Activated T-cell treated with anti-CD3 and anti-CD28 coated beads for 24 hours (primary cell): ENCODE measurements around the gene LPO.

Experiments used
- DNase-seq: peaks from one replicate; pipeline ENCODE4 v3.0.0-alpha.2; 2020; ENCODE audit warnings: low read depth

Gene LPO

DNA sequence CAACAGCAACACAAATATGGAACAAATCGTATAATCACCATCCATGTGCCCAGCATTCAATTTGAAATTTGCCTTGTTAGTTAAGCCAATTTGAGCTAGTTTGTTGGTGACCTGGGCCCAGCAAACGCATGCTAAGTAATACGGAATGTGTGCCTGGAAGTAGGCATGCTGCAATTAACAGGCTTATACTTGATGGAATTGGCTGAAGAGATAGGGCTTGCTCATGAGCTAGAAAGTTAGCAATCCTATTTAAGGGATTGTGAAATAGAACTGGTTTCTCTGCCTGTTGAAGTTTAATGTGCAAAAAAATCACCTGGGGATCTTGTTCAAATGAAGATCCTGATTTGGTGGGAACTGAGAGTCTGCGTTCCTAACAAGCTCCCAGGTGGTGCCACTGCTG lies 8.5 kb upstream of the LPO start:
- DNase-seq, result no peak

DNA sequence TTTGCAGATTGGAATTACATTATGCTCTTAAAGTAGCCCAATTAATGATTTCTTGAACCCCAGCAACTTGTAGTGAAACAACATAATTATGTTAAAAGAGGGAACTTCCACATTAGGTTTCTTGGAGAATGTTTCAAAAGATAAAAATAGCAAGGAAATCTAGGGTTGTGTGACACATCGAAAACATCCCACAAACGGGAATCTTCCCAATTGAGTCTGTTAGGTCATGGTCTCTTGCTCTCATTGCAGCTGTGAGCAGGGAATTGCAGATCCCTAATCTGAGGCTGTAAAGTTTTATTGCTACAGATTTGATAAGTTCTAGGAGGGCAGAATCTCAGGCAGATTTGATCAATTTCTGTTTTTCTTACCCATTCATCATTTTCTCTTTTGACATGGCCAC lies 6.7 kb upstream of the LPO start:
- DNase-seq, result no peak

DNA sequence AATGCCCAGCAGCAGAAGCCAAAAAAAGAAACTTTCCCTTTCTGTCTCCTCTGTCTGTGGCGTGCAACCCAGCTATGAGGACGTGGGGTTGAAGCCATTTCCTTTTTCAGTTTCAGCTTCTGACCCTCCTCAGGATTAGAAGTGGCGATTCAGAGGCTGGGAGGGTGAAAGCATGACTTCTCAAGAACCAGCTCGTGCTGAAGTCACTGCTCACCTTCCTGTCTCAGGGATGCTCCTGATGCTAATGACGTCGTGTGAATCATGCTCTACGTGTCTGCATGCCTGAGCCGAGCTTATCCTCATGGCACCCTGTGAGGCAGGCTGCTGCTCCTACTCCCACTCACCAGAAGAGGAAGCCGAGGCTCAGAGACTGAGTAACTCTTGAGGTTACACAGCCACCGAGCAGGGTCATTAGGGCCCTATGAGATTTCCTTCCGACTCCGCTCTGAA lies 5.7 kb upstream of the LPO start:
- no peak for DNase-seq

DNA sequence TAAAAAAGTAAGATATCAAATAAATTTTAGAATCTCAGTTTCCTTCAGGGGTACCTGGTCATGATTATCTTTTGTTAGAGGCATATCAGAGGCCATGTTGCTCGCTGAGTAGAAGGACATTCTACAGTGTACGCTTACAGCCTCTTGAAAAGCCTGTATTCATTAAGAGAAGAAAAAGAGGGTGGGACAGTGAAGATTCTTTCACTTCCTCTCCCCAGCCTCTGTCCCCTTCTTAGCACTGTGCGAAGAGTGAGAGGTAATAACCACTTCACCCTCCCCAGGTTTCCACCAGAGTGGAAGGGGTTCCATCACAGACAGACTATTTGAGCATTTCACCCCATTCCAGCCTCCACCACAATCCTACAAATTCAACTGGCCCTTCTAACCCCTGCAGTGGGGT lies 4.8 kb upstream of the LPO start:
- no peak for DNase-seq

DNA sequence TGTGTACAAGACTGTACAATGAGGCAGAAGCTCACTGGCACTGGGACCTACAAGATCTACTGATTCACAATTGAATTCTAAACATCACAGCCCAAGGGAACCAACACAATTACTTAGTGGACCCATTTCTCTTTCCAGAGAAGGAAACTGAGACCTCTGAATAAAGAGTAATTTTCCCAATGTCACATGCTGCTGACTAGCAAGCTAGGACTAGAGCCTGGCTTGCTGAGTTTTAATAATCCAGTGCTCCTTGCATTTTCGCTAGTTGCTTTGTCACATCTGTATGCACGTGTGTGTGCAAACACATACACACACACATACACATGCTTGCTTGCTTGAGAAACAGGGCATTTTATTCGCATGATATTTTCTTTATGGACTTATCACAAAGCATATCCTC lies 3.9 kb upstream of the LPO start:
- no peak for DNase-seq

DNA sequence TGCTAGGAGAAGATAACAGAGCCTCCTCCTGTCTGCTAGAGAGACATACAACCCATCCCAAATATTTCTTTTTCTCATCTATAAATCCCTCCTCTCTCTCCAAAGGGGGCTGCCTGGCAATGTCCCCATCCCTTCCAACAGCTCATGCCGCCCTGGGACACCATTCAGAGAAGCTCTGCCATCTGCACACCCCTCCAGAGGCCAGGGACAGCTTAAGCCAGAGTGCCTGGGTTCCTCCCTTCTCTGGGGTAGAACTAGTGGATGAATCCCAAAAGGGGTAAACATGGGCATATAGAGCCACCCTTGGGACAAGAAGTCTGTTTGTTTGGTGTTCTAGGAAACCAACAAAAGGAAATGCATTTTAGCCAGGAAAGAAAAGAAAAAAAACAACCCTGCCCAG lies 2.6 kb upstream of the LPO start:
- DNase-seq, result no peak

DNA sequence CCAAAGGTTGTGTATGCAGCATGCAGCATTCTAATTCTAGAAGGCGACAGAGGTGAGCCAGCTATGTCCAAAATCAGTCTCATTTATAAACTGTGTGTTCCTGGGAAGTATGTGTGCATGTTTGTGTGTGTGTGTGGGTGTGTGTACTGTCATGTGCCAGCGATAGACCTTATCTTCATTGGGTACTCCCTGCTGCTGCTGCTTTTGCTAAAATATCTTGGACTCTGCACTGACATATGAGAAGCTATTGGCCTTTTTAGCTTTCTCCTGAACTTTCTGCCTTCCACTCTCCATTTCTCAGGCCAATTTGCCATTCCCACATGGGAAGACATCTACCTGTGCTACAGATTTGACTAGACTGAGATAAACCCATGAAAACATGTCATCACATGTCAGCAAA lies 2.0 kb upstream of the LPO start:
- no peak for DNase-seq

DNA sequence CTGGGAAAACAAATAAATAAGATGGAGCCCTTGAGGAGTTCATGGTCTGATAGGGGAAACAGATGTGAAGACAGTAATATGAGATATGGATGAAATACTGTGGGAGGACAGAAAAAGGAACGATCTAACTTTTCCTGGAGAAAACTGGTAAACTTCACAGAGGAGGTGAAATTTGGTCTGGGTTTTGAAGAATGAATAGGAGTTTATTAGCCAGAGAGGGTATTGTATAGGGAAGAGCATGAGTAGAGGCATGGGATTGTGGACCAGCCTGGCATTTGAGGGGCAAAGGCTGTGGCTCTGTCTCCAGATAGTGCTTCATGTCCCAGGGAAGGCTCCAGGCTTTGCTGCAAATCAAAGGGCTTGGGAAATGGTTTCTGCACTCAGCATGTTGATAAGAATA lies 1.6 kb downstream of the LPO start:
- no peak for DNase-seq

DNA sequence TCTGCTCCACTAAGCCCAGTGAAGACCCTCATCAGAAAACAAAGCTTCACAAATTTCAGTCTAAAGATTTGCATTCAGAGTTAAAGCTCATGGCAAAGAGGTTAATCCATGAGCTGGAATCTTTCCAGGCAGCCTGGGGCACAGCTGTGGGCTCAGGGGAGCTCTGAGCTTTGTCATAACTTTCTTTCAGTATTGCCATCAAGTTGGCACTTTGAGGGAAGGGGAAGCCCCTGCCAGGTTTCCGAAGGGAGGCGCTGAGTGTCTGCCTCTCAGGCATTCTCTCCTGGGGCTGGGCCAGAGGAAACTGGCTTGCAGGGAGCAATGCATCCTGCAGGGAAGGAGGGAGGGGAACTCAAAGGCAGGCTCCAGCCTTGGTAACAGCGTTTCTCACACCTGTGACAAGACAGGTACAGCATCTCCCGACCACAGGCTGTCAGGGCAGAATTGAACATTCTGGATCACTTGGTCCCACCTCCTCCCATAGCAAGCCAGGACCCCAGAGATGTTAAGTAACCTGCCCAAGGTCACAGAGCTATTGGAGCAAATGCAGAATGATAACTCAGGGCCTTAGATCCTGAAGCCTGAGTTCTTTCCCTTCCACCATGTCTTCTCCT lies 3.9 kb downstream of the LPO start:
- no peak for DNase-seq

DNA sequence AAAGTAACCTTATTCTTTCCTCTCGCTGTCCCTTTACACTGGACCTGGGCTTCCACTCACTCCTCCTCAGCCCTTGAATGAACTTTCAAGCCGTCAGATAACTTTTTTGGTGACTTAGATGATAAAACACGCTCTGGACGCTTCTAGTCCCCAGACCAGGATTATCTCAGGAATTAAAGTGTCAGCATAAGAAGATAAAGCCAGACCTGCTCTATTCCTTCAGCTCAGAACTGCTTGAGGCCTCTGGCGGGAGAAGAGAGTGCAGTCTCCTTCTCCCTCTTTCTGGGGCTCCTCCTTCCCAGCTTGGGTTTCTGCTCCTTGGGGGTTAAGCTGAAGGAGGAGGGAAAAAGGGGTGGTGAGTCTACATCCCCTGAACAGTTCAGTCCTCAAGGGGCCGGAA lies 6.6 kb downstream of the LPO start:
- no peak for DNase-seq

DNA sequence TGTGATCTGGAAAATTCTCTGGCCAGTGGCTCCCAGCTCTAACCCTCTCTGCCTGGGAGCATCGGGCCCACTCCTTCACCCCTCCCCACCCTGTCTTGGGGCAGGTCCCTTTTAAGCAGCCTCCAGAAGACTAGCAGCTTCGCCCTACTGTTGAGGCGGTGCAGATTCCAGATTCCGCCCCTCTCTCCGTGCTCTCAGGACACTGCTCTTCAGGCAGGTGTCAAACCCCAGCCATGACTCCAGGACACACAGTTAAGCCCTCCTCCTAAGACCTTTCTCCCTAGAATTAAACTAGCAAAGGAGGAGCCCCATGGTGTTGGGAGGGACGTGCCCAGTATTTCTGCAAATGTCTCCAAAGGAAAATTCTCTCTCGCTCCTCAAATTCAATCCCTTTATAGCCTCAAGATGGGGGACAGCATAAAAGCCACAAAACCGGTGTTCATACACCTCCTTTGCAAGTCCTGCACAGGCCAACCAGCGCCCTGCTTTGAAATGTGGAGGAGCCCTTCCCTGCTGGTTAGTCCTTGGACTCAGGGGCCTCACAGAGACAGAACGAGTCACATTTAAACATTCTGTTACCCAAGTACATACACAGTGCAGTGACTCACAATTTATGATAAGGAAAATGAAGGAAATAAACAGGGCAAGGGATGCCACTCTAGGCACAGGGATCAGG lies 7.2 kb downstream of the LPO start:
- no peak for DNase-seq

DNA sequence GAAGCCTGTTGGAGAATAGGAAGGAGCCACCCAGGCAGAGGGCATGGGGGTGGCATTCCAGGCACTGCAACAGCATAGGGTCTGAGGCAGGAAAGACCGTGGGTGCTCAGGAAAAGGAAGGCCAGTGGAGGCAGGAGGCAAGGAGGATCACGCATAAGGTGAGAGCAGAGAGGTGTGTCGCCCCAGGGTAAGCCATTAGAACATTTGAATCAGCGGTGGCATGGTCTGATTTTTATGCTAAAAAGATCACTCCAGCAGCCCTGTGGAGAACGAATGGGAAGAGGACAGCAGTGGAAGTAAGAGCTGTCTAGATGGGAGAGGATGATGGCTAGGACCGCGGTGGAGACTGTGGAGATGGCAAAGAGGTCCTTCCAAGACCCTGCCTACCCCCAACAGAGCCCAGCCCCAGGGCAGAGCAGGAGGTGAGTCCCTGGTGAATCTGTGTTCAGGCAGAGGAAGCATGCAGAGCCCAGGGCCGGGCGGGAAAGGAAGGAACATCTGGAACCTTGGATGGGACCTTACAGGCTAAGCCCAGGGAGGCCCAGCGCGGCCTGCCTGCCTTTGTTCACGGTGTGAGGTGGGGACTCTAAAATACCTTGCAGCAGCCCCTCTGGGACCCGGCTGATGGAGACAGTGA lies 7.8 kb downstream of the LPO start:
- no peak for DNase-seq

DNA sequence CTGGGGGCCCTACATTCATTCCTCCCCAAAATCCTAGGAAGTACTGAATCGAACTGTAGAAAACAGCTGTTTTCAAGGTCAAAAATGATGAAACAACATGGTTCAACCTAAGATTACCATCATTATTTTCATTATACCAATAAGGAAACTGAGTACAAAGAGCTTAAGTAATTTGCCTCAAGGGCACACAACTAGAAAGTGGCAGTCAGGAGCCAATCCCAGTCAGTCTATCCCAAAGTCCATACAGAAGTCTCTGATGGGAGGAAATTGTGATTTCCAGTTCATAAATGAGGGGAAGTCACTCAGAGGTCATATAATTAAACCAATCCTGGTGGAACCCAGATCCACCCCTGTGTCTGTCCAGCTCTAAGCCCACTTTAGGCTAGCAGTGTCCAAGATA lies 8.4 kb downstream of the LPO start:
- DNase-seq, result no peak

DNA sequence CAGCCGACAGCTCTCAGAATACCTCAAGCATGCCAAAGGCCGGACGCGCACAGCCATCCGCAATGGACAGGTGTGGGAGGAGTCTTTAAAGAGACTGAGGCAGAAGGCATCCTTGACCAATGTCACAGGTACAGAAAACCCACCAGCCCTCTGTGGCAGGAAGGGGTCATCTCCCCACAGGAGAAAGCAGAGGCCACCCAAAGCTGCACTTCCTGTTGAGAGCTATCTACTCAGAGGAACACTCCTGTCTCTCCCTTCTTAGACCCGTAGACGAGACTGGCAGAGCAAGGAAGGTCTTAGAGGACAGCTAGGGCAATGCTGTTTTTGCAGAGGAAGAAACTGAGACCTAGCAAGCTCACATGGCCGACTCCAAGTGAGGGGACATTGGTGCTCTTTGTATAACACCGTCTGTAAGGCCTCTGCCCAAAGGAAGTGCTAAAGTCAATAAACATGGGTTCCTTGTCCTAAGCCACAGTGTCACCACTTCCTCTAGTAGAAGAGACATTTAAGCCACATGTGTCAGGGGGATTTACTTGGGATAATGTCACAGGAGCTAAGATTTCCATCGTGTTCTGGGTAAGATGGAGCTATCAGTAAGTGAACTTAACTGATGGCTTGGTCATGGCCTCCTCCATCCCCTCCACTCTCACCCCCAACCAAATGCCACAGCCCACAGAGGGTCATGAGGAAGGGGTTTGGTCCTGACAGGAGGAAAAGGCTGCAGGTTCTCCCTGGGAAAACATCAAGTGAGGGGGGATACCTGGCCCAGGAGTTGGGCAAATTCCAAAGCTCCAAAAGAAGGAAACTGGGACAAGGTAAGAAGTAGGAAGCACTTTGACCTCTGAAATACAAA lies 9.4 kb downstream of the LPO start:
- no peak for DNase-seq

DNA sequence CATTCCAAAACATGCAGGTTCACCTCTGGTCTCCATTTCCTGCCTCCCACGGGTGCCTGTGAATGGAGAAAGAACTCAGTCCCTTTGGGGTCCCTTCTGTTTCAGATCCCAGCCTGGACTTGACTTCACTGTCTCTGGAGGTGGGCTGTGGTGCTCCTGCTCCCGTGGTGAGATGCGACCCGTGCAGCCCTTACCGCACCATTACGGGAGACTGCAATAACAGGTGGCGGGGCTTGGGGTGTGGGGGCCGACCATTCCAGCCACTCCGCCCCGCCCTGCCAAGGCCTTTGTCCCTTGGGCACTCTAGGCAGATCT lies 10.5 kb downstream of the LPO start:
- DNase-seq, result no peak

DNA sequence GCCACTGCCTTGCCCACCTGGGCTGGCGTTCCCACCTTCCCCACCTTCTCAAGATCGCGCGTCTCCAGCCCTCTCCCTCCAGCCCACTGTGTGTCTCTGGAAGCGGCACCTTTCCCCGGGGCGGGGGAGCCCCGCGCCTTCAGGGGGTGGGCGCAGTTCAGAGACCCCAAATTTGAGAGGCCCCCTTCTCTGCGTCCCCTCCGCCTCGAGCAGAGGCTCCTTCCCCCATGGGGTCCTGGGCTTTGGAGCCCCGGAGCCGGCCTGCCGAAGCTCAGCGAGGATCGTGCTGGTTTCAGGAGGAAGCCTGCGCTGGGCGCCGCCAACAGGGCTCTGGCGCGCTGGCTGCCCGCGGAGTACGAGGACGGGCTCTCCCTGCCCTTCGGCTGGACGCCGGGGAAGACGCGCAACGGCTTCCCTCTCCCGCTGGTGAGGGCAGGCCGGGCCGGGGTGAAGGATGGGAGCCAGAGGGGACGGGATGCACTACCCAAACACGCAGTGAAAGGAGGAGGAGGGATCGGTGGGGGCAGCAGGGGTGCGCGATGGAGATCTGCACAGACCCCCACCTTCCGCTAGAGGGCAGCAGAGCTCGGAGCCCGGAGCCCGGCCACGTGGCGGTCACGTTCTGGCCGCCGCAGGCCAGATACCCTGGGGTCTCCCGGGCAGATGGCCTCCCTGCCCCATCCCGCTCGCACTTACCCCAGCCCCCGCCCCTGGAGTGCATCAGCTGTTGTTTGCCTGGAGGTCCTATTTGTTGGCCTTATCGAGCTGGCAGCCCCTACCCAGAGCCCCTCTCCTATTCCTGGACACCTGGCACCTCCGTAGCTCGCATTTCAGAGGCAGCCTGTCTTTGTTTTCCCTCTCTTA lies 11.1 kb downstream of the LPO start:
- DNase-seq, result peak; percentile 76

DNA sequence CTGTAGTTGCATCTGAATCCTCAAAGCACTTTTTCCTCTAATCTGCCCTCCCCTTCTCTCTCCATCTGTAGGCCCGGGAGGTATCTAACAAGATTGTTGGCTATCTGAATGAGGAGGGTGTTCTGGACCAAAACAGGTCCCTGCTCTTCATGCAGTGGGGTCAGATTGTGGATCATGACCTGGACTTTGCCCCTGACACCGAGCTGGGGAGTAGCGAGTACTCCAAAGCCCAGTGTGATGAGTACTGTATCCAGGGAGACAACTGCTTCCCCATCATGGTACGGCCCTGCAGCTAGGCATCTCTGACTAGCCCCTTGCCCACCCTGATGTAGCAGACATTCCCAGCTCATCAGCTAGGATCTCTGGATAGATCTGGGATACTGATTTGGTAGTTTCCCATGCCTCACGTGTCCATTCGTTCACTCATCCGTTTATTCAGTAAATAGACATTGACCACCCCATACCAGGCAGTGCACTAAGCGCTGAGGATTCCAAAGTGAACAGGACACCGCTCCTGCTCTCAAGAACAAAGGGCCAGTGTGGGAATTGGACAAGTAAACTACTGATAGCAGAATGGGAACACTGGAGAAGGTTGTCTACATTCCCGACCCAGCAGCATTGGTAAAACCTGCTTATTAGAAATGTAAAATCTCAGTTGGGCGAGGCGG lies 12.1 kb downstream of the LPO start:
- DNase-seq, result no peak

DNA sequence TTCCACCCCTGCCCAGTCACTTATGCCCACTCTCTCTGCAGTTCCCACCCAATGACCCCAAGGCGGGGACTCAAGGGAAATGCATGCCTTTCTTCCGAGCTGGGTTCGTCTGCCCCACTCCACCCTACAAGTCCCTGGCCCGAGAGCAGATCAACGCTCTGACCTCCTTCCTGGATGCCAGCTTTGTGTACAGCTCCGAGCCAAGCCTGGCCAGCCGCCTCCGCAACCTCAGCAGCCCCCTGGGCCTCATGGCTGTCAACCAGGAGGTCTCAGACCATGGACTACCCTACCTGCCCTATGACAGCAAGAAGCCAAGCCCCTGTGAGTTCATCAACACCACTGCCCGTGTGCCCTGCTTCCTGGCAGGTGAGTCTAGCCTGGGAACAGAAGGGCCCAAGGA lies 13.8 kb downstream of the LPO start:
- DNase-seq, result no peak

DNA sequence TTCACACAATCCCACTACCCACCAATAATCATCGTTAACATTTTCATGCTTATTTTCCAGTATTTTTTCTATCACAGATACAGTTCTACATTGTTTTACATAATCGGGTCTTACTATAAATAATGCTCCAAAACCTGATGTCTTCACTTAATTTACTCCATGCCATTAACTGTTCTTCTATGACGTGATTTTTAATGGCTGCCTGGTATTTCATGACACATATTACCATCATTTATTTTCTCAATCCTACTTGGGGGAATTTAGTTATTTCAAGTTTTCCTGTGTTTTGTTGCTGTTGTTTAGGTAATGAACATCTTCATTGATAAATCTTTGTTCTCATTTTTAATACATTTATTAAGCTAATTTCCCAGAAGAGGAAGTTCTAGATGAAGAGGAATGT lies 14.7 kb downstream of the LPO start:
- DNase-seq, result no peak

DNA sequence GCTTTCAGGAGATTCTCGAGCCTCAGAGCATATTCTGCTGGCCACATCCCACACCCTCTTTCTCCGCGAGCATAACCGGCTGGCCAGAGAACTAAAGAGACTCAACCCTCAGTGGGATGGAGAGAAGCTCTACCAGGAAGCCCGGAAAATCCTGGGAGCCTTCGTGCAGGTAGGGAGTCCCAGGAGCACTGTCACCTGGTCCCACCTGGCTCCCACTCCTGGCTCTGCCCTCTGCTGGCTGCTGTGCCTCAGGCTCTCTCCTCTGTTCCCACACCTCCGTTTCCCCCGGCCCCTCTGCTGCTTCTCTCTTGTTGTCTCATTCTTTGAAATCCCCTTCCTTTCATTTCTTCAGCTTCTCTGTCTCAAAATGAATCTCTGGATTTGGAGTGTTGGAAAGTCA lies 16.4 kb downstream of the LPO start:
- DNase-seq, result no peak

DNA sequence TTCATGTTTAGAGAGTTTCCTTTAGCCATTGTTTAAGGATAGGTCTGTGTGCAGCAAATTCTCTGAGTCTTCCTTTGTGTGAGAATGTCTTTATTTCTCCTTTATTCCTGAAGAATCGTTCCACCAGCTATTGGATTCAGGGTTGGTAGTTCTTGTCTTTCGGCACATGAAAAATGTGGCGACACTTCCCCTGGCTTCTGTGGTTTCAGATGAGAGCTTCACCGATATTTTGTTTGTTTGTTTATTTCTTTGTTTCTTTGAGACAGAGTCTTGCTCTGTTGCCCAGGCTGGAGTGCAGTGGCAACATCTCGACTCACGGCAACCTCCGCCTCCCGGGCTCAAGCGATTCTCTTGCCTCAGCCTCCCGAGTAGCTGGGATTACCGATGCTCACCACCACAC lies 23.8 kb downstream of the LPO start:
- DNase-seq, result no peak

DNA sequence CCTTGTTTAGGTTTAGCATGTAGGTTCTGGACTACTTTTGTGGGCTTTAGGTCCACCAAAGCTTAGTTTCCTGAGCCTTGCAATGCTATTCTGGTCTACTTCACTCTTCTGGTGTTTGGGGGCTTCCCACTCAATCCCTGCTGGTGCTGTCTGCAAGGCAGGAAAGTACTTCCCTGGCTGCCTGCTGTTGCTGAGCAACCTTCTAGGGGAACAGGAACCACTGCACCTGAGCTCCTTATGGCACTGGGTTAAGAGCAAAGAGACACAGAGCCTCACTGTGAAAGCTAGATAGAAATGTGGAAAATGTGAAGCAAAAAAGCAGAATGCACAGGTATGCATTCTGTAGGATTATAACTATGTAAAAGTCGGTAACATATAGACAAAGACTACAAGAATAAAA lies 25.4 kb downstream of the LPO start:
- no peak for DNase-seq
